ENCODE results near the gene STX12.

- no peak for TF ChIP-seq POLR2A (IDR thresholded peaks at IDR 0.05; ENCODE audit: low read length)
- TF ChIP-seq GATA1 (IDR thresholded peaks at IDR 0.05; ENCODE audit: low read depth, low read length): no peak
Observed at GRCh38 chr1:27789540-27790041, 16.6 kb downstream of the STX12 start.
